ENCODE measurements around the gene MCC. TPM values are rescaled to one million over a fixed set of nuclear protein-coding genes. Genes with fewer than 3 reads are reported as not detected.

MCC gene
- total and polyA plus RNA-seq, 2 of the 4 experiments (the other 2 are of a cell fraction), result 5.0 to 20.6 TPM

- Histone ChIP-seq H4K20me1 (ENCODE audit: insufficient read depth, low read length) (peaks cover 7% of the 10 kb centered on the region; the same call in 1 of the 2 replicates), H3K4me2 (ENCODE audit: low read depth, low read length) (no peak overlapping the region), H3K14ac (replicated peaks; ENCODE audit: low read depth, low read length) (no peak overlapping the region), H3K9ac (ENCODE audit: low read depth, low read length) (no peak overlapping the region), H4K91ac (ENCODE audit: insufficient read depth, low read depth, low read length) (no peak overlapping the region), H2BK20ac (ENCODE audit: low read depth, low read length) (no peak overlapping the region), H2AK9ac (replicated peaks; ENCODE audit: low read depth, low read length, poor library complexity) (no peak overlapping the region), H3K27me3 (ENCODE audit: control insufficient read depth, insufficient read depth, low read length) (no peaks in the 10 kb centered on the region), H3K9me3 (ENCODE audit: control insufficient read depth, insufficient read depth, low read length) (no peaks in the 10 kb centered on the region), H3K79me1 (ENCODE audit: low read depth in 1 of 2, low read length in 2 of 2) (peaks cover 26 to 35% of the 10 kb centered on the region in 2 experiments), H2BK120ac (ENCODE audit: low read depth, low read length) (no peak overlapping the region), H2BK5ac (ENCODE audit: low read depth, low read length, poor library complexity, severe bottlenecking) (no peak overlapping the region), H2AFZ (replicated peaks; ENCODE audit: low read length, poor library complexity) (no peak overlapping the region), H3K23ac (ENCODE audit: low read depth, low read length) (no peak overlapping the region), H3K4ac (ENCODE audit: low read depth, low read length) (no peak overlapping the region), H3K56ac (ENCODE audit: extremely low read depth, insufficient read depth, low read length) (no peak overlapping the region), H3K4me1 (ENCODE audit: control insufficient read depth, insufficient read depth, low read length) (peaks cover 8% of the 10 kb centered on the region), H2AK5ac (ENCODE audit: low read depth, low read length) (no peak overlapping the region), H3K18ac (ENCODE audit: low read depth, low read length) (no peak overlapping the region), H3K36me3 (ENCODE audit: control insufficient read depth, insufficient read depth, low read length) (peaks cover 2% of the 10 kb centered on the region; the same call in 1 of the 2 replicates), H3K4me3 (ENCODE audit: insufficient read depth, low read depth, low read length) (no peak overlapping the region), H4K8ac (ENCODE audit: low read depth in 2 of 2, low read length in 2 of 2) (no peak overlapping the region), H2BK15ac (ENCODE audit: low read depth, low read length) (no peak overlapping the region), H3K27ac (ENCODE audit: insufficient read depth, low read length) (no peak overlapping the region), H3K9me1 (ENCODE audit: insufficient read depth, low read length) (peaks cover 7% of the 10 kb centered on the region; the same call in 1 of the 2 replicates), H4K5ac (ENCODE audit: low read depth, low read length) (no peak overlapping the region)
- BruUV-seq (replicated peaks), result no TSS peak
- ChIA-PET POLR2A (ENCODE audit: unreplicated experiment) (no interaction called here), CTCF (no interaction called here)
- ATAC-seq (ENCODE audit: low read depth), result no peak
- no CpG with 5 or more reads among the region's 1 CpG for WGBS, 2 experiments (ENCODE audit: extremely low coverage in 2 of 2, insufficient read length in 1 of 2)
- intact Hi-C loops (cut with micrococcal nuclease) (no loop called here), in situ Hi-C loops (cut with MboI; ENCODE audit: low sequenced_read_pairs) (no loop called here), dilution Hi-C loops (cut with HindIII; ENCODE audit: low sequenced_read_pairs, unreplicated experiment) (no loop called here)
- no peak for DNase-seq
- TF ChIP-seq MAZ (IDR thresholded peaks at IDR 0.05; ENCODE audit: borderline replicate concordance, low read depth, low read length) (no peak), BHLHE40 (IDR thresholded peaks at IDR 0.05; ENCODE audit: low read depth, low read length) (no peak), CHD1 (IDR thresholded peaks at IDR 0.05; ENCODE audit: low read depth, low read length) (no peak), RCOR1 (IDR thresholded peaks at IDR 0.05; ENCODE audit: insufficient replicate concordance, low read length) (no peak), POLR2A (IDR thresholded peaks at IDR 0.05; ENCODE audit: low read depth, low read length) (no peak), RAD21 (IDR thresholded peaks at IDR 0.05; ENCODE audit: low read length) (no peak), RFX5 (IDR thresholded peaks at IDR 0.05; ENCODE audit: low read depth, low read length) (no peak), ELK1 (IDR thresholded peaks at IDR 0.05; ENCODE audit: borderline replicate concordance, low read depth, low read length) (no peak), NFE2L2 (IDR thresholded peaks at IDR 0.05; ENCODE audit: low read depth, low read length) (no peak), MXI1 (IDR thresholded peaks at IDR 0.05; ENCODE audit: borderline replicate concordance, low read depth, low read length) (no peak), CTCF (conservative IDR thresholded peaks at IDR 0.05; ENCODE audit: low read depth, low read length) (no peak), FOS (IDR thresholded peaks at IDR 0.05; ENCODE audit: low read depth, low read length) (no peak), USF2 (IDR thresholded peaks at IDR 0.05; ENCODE audit: low read depth, low read length) (no peak)
Observed at GRCh38 chr5:113226116-113226736, 262.0 kb downstream of the MCC start.
